ENCODE measurements around the gene SCARB1.

SCARB1 gene

DNA sequence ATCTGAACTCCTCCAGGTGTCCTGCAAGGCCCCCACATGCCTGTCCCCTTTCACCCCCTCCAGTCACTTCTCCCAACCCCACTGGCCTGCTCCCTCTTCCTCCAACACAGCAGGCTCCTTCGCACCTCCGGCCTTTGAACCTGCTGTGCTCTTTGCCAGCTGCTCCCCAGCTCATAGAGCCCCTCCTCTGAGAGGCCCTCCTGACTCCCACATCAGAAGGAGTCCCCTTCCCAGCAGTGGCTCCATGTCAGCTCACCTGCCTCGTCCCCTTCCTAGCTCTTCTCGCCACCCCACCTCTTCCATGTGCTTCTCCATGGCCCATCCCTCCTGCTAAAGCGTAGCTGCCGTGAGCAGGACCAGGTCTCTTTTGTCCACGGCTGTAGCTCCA, 22.1 kb downstream of the SCARB1 start:
- DNase-seq, result no peak

DNA sequence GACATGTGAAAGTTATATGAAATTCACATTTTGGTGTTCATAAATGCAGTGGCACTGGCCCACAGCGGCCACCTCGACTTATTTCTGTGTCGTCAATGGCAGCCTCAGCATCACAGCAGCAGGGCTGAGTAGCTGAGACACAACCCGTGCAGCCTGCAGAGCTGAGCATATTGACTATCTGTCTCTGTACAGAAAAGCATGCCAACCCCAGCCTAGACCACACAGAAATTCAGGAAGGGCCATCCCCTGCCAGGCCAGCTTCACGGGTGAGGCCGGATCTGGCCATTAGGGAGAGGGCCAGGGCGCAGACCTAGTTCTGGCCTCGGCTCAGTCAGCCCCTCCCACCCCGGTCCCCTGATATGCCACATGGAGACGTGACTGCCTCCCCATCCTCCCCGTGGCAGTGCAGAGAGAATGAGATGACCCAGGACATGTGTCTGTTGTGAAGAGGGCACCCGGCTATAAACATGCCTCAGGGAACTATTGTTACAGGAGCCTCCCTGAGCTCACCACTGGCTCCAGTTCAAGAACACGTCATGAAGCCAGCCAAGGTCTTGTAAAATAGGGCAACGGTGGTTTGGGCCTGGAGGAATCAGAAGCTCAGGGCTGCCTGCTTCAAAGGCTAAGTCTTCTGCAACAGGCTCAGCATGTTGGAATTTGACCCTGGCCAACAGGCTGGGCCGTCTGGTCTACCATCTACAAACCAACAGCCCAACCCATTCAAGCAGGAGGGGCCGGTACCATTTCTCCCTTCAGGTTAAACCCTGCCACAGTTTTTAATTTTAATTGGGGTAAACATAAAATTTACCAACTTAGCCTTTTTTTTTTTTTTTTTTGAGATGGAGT, 25.5 kb downstream of the SCARB1 start:
- peak; percentile 17 for DNase-seq

DNA sequence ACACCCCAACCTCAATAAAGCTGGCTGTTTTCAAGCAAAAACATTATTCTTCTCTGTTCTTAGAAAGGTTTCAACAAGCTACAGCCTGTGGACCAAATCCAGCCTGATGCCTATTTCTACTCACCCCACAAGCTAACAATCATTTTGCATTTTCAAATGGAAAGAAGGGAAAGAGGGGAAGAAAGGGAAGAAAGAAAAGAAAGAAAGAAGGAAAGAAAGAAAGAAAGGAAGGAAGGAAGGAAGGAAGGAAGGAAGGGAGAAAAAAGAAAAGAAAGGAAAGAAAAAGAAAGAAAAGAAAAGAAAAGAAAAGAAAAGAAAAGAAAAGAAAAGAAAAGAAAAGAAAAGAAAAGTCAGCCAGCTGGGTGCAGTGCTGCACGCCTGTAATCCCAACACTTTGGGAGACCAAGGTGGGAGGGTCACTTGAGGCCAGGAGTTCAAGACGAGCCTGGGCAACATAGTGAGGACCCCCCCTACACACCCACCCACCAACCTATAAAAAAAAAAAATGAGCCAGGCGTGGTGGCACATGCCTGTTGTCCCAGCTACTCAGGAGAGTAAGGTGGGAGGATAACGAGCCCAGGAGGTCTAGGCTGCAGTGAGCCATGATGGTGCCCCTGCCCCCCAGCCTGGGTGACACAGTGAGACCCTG, 26.3 kb downstream of the SCARB1 start:
- no peak for DNase-seq

- no peak for DNase-seq
These were observed 26.9 kb downstream of the SCARB1 start for GRCh38 chr12:124836759-124837158.

DNA sequence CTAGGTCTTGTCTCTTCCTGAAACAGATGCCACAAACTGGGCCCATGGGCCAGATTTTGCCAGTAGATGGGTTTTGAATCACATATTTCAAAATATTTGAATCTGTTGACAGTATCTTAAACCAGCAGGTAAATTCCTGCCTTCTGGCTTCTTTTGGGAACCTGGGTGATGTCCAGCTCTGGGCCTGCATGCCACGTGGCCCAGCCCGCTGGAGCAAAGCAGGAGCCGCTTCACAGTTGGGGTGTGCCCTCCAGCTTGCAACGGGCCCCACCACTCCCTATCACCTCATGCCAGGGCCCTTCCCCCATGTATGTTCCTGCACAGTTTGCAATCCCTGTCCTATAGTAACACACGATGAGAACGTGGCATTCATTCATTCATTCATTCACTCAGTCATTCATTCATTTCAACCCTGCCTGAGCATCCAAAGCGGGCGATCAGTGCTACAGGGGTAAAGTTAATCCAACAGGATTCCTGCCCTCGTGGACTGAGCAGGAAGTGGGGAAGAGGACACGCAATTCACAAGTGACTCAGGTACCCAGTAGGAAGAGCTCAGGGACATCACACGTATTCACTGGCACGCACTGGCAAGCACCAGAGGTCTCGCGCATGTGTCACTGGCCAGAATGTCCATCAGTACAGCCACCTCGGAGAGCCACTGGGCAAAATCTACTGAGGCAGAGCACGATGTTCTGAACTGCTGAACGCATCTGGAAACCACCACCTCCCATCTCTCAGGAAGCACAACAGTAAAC, 27.8 kb downstream of the SCARB1 start:
- no peak for DNase-seq

- no peak for DNase-seq
These were observed 28.8 kb downstream of the SCARB1 start for GRCh38 chr12:124834822-124835221.

DNA sequence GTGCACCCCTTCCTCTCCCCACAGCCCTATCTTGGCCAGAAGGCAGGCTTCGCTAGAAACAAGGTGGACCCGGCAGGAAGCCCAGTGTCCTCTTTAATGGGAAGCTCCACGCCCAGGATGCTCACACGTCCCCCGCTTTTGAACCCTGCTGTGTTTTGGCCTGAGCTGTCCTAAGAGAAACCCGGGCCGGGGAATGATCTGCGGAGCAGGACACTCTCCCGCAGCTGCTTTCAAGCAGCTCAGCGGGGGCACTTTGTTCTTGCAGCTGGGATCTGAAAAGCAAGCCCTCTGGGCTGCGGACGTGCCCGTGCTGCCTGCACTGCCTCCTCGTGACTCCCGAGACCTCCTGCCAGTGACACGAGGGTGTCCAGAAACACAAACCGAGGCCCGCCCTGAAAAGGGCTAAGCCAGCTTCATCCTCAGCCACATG, 30.0 kb downstream of the SCARB1 start:
- no peak for DNase-seq

- DNase-seq, result no peak
These were observed 30.8 kb downstream of the SCARB1 start for GRCh38 chr12:124832856-124833255.

- DNase-seq, result no peak
These were observed 32.1 kb downstream of the SCARB1 start for GRCh38 chr12:124831590-124831989.

DNA sequence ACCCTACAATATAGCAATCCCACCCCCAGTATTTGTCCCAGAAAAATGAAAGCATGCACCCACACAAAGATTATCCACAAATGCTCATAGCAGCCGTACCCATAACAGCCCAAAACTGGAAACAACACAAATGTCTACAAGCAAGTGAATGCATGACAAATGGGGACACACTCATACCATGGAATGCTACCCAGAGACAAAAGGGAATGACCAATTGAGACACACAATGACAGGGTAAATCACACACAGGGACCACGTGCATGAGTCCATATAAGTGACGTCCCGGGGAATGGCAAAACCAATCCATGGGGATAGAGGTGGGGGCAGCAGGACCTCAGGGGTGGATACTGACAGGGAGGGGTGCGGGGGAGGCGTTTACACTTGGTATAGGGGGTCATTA, 33.4 kb downstream of the SCARB1 start:
- no peak for DNase-seq

DNA sequence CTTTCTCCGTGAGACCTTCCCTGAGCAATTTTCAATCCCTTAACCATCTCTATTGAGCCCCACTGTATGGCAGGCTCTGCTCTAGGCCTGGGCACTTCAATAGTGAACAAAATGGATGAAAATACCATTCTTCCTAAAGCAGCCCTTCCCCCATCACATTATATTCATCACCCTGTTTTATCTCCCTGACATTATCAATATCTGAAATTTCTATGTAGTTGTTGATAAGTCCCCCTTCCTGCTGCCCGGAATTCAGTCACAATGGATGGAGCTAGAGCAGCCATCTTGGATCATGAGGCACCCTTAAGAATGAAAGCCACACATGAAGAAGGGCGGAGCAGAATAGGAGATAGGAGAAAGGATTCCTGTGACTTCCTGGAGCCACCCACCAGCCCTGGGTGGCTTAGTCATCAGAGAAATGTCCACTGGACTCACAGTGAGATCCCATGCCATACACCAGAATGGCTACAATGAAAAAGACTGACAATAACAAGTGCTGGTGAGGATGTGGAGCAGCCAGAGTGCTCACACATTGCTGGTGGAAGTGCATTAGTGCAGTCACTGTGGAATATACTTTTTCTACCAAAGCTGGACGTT, 33.9 kb downstream of the SCARB1 start:
- no peak for DNase-seq

DNA sequence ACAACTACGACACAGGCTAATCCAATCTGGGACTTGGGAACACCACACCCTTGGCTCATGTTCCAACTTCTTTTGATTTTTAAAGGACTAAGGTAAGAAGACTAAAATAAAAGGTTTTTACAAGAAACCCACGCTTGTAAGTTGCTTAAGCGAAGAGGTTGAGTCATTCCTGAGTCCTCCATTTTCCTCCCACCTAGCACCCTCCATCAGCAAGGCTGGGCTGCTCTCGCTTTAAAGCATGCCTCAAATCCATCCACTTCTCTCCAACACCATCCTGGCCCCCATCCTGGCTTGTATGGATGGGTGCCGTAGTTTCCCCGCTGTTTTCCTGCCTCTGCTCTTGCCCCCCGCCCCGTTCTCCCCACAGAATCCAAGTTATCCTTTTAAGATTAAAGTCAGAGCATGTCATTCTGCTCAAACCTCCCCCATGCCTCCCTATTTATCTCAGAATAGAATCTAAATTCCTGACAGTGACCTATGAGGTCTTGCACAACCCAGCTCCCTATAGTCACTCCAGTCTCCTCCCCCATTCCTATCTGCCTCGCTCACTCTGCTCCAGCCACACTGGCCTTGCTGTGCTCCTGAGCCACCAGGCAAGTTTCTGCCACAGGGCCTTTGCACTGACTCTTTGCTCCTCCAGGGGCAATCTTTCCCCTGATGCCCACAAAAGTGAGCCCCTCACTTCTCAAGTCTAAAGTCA, 34.5 kb downstream of the SCARB1 start:
- no peak for DNase-seq

- no peak for DNase-seq
These were observed 35.2 kb downstream of the SCARB1 start for GRCh38 chr12:124828264-124829007.

DNA sequence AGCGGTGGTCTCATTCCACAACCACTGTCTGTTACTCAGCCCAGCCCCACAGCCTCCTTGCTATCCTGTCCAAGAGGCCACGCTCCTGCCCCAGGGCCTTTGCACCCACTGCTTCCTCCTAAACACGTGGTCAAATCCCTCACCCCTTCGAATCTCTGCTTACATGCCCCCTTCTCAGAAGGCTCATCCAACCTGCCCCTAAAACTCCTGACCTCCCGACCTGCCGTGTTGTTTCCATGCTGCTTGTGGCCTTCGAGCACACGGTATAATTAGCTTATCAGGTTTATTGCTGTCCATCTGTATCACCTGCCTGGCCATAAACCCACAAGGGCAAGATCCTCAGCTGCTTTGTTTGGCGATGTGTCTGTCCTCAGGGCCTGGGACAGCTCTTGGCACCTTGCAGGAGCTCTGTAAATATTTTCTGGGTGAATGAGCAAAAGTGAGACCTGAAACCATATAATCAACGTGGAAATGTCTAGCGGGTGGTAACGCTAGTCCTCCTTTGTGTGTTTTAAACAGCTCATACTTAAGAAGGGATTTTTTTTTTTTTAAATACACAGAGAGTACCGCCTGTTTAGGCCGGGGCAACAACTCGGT, 36.0 kb downstream of the SCARB1 start:
- no peak for DNase-seq

GRCh38 chr12:124824195-124824594, 39.5 kb downstream of the SCARB1 start:
- no peak for DNase-seq

GRCh38 chr12:124823272-124823970, 40.2 kb downstream of the SCARB1 start:
- DNase-seq, result no peak

DNA sequence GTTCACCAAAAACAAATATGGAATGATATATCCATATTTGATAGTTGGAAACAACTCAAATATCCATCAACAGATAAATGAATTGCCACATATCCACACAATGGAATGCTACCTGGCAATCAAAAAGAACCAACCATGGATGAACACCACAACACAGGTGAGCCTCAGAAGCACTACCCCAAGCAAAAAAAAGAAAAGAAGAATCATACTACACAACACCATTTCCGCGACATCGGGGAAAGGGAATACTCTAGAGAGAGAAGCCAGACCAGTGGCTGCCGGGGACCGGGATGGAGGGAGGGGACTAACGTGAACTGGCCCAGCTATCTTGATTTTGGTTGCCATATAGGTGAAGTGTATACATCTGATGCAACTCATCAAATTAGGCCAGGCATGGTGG, 41.4 kb downstream of the SCARB1 start:
- DNase-seq, result no peak

GRCh38 chr12:124821252-124822200, 42.1 kb downstream of the SCARB1 start:
- DNase-seq, result no peak

DNA sequence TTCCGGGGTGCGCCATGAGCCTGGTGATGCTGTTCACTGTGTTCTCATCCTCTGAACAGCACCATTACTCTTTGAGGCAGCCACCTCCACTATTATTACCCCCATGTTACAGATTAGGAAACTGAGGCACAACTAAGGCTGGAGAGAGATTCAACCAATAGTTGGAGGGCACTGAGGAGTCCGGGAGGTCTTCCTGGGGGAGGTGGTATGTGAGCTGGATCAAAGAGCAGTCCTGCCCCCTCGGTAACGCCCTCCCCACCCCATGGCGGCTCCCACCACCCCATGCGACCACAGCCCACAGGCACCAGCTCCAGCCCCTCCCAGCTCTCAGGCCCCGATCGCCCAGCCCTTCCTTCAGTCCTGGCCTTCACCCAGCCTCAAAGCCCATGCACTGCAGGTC, 43.5 kb downstream of the SCARB1 start:
- DNase-seq, result no peak

GRCh38 chr12:124819525-124819924, 44.1 kb downstream of the SCARB1 start:
- DNase-seq, result no peak

Data from DMS79 (cell line).